GM18520 (cell line): ENCODE results near the gene PLXNB3.

ENCODE experiments used
- ATAC-seq: cut with Tn5 transposase; IDR thresholded peaks from one replicate; pipeline ENCODE4 v1.9.1; 2021; ENCODE audit not compliant: unreplicated experiment

PLXNB3 gene

GRCh38 chrX:153784325-153784967 lies 20.4 kb downstream of the PLXNB3 start:
- ATAC-seq, result no peak

GRCh38 chrX:153786669-153787068 lies 22.6 kb downstream of the PLXNB3 start:
- no peak for ATAC-seq

GRCh38 chrX:153789654-153790053 lies 25.6 kb downstream of the PLXNB3 start:
- ATAC-seq, result no peak

GRCh38 chrX:153791104-153791852 lies 27.2 kb downstream of the PLXNB3 start:
- ATAC-seq, result no peak

- no peak for ATAC-seq
Measured at GRCh38 chrX:153792368-153792767, 28.3 kb downstream of the PLXNB3 start.

DNA sequence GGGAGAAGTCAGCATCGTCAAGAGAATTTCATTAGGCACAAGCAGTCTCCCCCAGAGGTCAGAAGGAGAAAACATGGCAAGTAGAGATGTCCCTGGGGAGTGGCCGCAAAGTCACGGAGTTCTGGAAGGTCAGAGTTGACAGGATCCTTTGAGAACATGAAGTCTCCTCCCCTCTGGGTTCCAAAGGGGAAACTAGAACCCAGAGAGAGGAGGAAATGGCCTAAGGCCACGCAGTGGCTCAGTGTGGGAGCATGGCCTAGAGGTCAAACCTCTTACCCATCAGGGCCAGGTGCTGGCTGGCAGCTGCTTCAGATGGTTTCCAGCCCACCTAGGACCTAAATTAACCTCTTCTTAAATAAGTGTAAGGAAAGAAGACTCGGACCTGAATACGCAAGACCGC lies 29.2 kb downstream of the PLXNB3 start:
- ATAC-seq, result no peak

DNA sequence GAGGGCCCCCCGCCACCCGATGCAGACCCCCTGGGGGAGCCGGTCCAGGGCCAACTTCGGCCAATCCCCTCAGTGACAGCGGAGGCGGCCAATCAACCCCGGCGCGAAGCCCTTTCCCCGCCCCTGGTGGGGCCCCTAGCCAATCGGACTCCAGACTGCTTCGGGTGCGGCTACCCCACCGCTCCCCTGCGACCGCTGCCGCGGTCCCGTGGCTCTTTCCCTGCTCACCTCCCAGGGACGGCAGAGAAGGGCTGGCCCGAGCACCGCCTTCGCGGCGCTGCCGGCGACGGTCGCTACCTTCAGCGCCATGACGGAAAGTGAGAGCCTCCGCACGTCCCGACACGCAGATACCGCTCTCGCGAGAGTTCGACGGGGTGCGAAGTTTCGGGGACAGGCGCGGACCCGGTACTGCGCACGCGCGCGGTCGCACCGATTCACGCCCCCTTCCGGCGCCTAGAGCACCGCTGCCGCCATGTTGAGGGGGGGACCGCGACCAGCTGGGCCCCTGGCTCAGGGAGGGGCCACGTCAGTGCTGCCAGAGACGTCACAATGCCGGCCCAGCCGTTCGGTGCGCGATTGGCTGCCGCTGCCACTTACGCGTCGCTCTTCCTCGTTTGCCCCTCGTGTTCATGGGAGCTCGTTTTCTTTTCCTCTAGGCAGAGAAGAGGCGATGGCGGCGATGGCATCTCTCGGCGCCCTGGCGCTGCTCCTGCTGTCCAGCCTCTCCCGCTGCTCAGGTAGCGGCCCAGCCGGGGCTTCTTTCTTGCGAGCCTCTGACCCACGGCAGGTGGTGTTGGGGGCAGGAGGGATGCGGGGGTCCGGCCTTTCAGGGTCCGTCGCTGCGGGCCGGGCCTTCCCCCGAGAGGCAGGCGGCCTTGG lies 30.2 kb downstream of the PLXNB3 start, which contains the start of the genes IDH3G and SSR4:
IDH3G (minus strand) TSS at position 358 of the 879 bp plus-strand sequence; CDS start at position 309, 49 bp downstream.
SSR4 (plus strand) TSS at position 651 of the 879 bp plus-strand sequence; CDS start at position 671, 20 bp downstream.
- peak; percentile 84 for ATAC-seq

- ATAC-seq, result no peak
Measured at GRCh38 chrX:153794897-153795816, 31.1 kb downstream of the PLXNB3 start.

DNA sequence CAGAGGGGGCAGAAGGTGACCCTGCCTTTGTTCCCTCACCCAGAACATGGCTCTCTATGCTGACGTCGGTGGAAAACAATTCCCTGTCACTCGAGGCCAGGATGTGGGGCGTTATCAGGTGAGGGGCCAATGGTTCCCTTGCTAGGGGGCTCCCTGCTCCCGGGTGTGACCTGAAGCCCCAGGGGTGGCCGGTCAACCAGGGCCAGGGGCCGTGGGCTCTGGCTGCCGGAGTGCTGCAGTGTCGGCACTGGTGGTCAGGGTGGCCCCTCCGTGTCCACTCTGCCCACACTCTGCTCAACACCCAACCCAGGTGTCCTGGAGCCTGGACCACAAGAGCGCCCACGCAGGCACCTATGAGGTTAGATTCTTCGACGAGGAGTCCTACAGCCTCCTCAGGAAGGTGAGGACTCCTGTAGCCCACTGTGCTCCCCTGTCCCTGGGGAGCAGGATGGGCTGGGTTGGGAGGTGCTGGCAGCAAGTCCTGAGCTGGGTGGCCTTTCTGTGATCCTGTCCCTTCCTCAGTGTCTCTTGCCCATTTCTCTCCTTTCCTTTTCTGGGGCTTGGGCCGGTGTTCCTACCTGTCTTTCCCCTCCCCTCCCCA lies 33.5 kb downstream of the PLXNB3 start:
- ATAC-seq, result no peak

- ATAC-seq, result no peak
Measured at GRCh38 chrX:153799326-153799725, 35.3 kb downstream of the PLXNB3 start.

DNA sequence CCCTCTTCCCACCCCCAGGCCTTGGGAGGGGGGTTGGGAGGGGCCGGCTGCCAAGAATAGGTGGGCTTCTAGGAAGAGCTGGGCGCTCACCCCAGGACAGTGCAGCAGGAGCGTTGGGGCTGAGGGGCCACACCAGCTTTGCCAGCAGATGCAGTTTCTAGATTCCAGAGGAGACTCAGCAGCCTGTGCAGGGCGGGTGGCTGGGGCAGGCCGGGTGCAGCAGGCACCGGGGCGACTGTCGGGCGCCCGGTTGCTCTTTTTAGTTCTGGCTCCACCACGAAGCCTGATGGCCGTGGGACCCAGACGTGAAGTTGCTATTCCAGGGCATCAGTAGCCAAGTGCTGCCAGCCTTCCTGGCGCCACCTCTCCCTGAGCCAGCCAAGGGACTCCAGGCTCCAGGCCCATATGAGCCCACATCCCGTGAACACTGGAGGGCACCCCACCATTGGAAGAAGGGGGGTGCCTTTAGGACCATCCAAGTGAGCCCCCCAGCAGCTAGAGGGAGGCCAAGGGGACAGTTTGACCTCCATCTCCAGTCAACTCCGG lies 36.2 kb downstream of the PLXNB3 start:
- no peak for ATAC-seq

DNA sequence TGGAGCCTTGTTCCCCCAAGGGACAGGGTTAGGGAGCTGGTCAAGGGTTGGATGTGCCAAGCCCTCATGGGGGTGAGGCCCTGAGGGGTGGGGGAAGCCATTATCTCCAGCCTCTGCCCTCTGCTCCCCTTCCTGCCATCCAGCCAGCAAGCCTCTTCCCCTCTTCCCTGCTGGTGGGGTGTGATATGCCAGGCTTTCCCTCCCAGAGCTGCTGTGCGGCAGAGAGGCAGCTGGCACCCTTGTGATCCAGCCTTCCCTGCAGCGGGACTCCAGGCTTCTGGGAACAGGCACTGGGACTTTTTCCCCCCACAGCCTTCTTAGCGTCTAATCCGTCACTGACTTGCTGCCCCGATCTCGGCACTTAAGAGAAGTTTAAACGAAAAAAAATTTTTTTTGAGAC lies 36.7 kb downstream of the PLXNB3 start:
- ATAC-seq, result no peak

DNA sequence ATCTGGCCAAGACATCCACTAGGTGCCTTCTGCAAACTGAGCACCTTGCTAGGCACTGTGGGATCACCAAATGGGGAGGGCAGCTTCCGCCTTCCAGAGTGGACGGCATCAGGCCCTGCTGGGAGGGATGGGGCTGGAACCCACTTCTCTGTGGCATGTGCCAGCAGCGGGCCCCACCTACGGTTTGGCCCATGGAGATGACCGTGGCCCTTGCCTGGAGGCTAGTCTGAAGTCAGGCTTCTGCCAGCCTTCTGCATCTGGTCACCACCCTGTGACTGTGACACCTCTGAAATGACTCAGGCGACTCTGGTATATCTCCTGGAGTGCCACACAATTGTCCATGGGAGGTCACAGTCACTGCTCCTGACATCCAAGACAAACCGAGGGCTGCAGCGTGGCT lies 37.6 kb downstream of the PLXNB3 start:
- ATAC-seq, result no peak

DNA sequence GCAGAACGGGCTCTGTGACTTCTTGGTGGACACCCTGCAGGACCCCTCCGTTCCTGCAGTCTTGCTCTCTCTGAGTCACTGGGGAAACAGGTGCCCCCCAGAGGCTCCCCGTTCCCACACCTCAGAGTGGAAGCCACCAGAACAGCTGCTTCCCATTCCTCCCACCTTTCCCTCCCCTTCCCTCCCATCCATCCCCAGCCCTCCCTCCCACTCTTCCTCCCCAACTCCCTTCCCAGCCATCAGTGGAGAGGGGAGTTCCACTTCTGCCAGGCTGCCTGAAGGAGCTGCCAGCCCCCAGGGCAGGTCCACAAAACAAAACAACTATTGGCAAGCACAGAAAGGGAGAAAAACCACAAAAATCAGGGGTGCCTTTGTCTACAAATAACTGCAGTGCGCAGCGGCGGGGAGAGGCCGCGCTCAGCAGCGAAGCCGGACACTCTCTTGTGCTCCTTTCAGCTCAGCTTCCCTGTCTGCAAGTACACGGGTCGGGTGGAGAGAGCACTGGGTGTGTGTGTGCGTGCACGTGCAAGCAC lies 38.5 kb downstream of the PLXNB3 start:
- no peak for ATAC-seq

DNA sequence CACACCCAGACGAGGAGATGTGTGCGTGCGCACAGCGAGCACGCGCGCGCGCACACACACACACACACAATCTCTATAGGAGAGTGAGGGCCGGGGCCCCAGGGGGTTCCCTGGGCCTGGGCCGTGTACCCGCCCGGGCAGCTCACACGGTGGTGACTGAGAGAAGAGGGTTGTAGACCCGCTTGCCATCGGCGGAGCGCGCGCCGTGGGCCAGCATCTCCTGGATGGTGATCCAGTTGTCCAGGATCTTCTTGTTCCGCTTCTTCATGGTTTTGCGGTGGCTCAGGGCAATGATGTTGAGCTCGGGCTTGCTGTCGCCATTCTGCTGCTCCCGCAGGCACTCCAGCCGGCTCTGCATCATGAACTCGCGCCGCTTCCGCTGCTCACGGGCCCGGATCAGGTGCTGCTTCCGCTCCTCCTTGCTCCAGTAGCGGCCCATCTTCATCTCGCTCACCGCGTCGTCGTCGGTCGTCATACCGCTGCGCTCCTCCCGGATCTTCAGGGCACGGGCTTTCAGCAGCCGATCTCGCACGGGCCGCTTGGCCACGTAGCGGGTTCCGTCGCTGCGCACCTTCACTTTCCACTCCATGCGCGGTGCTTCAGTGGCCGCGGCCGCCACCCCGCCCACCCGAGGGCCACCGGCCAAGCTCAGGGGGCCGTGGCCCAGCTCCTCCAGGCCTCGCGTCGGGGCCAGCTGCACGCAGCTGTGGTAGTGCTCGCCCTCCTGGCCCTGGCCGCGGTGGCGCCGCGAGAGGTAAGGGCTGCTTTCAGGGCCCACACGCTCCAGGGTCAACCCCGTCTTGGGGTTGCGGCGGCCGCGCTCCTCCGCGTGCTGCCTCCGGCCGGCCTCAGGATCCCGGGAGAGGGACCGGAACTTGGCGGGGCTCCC lies 39.4 kb downstream of the PLXNB3 start:
- ATAC-seq, result no peak

GRCh38 chrX:153804100-153804595 lies 40.1 kb downstream of the PLXNB3 start:
- ATAC-seq, result no peak

GRCh38 chrX:153804621-153805020 lies 40.6 kb downstream of the PLXNB3 start:
- ATAC-seq, result no peak

GRCh38 chrX:153805436-153805835 lies 41.4 kb downstream of the PLXNB3 start:
- no peak for ATAC-seq
